ENCODE data around the gene CTSZ.

The CTSZ gene

GRCh38 chr20:59002388-59002787, 4.7 kb downstream of the CTSZ start:
- peaks cover 13% of the 10 kb centered on the region for H3K4me1 ChIP-seq (ENCODE audit: insufficient read depth, low read length, poor library complexity, severe bottlenecking)
- no peak overlapping the region for H2AFZ ChIP-seq (ENCODE audit: low read length)
- H3K36me3 ChIP-seq (ENCODE audit: insufficient read depth, low read length) = no peaks in the 10 kb centered on the region
- no peak overlapping the region for H3K9ac ChIP-seq (ENCODE audit: low read depth, low read length, poor library complexity, severe bottlenecking)
- no peaks in the 10 kb centered on the region for H3K79me2 ChIP-seq (ENCODE audit: insufficient read depth, low read length)
- H3K27me3 ChIP-seq (ENCODE audit: insufficient read depth, low read length, poor library complexity, severe bottlenecking) = no peaks in the 10 kb centered on the region
- H3K9me3 ChIP-seq (ENCODE audit: insufficient read depth, low read depth, low read length) = no peaks in the 10 kb centered on the region
- no peaks in the 10 kb centered on the region for H3K9me2 ChIP-seq (replicated peaks; ENCODE audit: low read depth, low read length)
- H3K4me2 ChIP-seq (ENCODE audit: low read depth, low read length, poor library complexity, severe bottlenecking) = no peak overlapping the region
- no peak for TF ChIP-seq EZH2phosphoT487 (IDR thresholded peaks at IDR 0.05; ENCODE audit: borderline replicate concordance)
- TF ChIP-seq CTCF (conservative IDR thresholded peaks at IDR 0.05; ENCODE audit: low read length) = no peak
- H3F3A ChIP-seq (ENCODE audit: low read depth) = no peaks in the 10 kb centered on the region
- H3K4me3 ChIP-seq (ENCODE audit: low read length, poor library complexity, severe bottlenecking) = no peak overlapping the region
- no peaks in the 10 kb centered on the region for H4K20me1 ChIP-seq (ENCODE audit: insufficient read depth, low read length, poor library complexity, severe bottlenecking)

GRCh38 chr20:59001449-59002171, 5.4 kb downstream of the CTSZ start:
- H3K27me3 ChIP-seq (ENCODE audit: insufficient read depth, low read length, poor library complexity, severe bottlenecking) = no peaks in the 10 kb centered on the region
- no peak overlapping the region for H3K9ac ChIP-seq (ENCODE audit: low read depth, low read length, poor library complexity, severe bottlenecking)
- no peak overlapping the region for H3K4me2 ChIP-seq (ENCODE audit: low read depth, low read length, poor library complexity, severe bottlenecking)
- no peaks in the 10 kb centered on the region for H4K20me1 ChIP-seq (ENCODE audit: insufficient read depth, low read length, poor library complexity, severe bottlenecking)
- no peaks in the 10 kb centered on the region for H3K9me2 ChIP-seq (replicated peaks; ENCODE audit: low read depth, low read length)
- H3K79me2 ChIP-seq (ENCODE audit: insufficient read depth, low read length) = no peaks in the 10 kb centered on the region
- H3K4me1 ChIP-seq (ENCODE audit: insufficient read depth, low read length, poor library complexity, severe bottlenecking) = peaks cover 13% of the 10 kb centered on the region
- H3K9me3 ChIP-seq (ENCODE audit: insufficient read depth, low read depth, low read length) = no peaks in the 10 kb centered on the region
- TF ChIP-seq EZH2phosphoT487 (IDR thresholded peaks at IDR 0.05; ENCODE audit: borderline replicate concordance) (no peak), CTCF (conservative IDR thresholded peaks at IDR 0.05; ENCODE audit: low read length) (no peak)
- no peak overlapping the region for H2AFZ ChIP-seq (ENCODE audit: low read length)
- H3K4me3 ChIP-seq (ENCODE audit: low read length, poor library complexity, severe bottlenecking) = no peak overlapping the region
- H3F3A ChIP-seq (ENCODE audit: low read depth) = no peaks in the 10 kb centered on the region
- H3K36me3 ChIP-seq (ENCODE audit: insufficient read depth, low read length) = no peaks in the 10 kb centered on the region

- Histone ChIP-seq H4K20me1 (ENCODE audit: insufficient read depth, low read length, poor library complexity, severe bottlenecking) (no peaks in the 10 kb centered on the region), H3K4me2 (ENCODE audit: low read depth, low read length, poor library complexity, severe bottlenecking) (no peak overlapping the region), H3F3A (ENCODE audit: low read depth) (no peaks in the 10 kb centered on the region), H3K36me3 (ENCODE audit: insufficient read depth, low read length) (0 out of 2 replicates have a peak, but pooled peaks cover 5% of the 10 kb centered on the region), H3K9ac (ENCODE audit: low read depth, low read length, poor library complexity, severe bottlenecking) (no peak overlapping the region), H3K9me3 (ENCODE audit: insufficient read depth, low read depth, low read length) (no peaks in the 10 kb centered on the region), H3K9me2 (replicated peaks; ENCODE audit: low read depth, low read length) (no peaks in the 10 kb centered on the region), H3K27me3 (ENCODE audit: insufficient read depth, low read length, poor library complexity, severe bottlenecking) (no peaks in the 10 kb centered on the region), H3K79me2 (ENCODE audit: insufficient read depth, low read length) (no peaks in the 10 kb centered on the region), H2AFZ (ENCODE audit: low read length) (no peak overlapping the region), H3K4me3 (ENCODE audit: low read length, poor library complexity, severe bottlenecking) (no peak overlapping the region), H3K4me1 (ENCODE audit: insufficient read depth, low read length, poor library complexity, severe bottlenecking) (peaks cover 13% of the 10 kb centered on the region)
- no peak for TF ChIP-seq CTCF (conservative IDR thresholded peaks at IDR 0.05; ENCODE audit: low read length)
- TF ChIP-seq EZH2phosphoT487 (IDR thresholded peaks at IDR 0.05; ENCODE audit: borderline replicate concordance) = no peak
Observed at GRCh38 chr20:59001068-59001448, 6.0 kb downstream of the CTSZ start.
